Effector memory CD4-positive, alpha-beta T cell (primary cell): Measurements from ENCODE around the gene TLE4.
"Not testable (repeated sequence)": the region's sequence is repeated elsewhere in the genome, so short reads cannot be mapped to it uniquely, and the experiment has no call there.

Source experiments
- DNase-seq, 3 donors: peaks; one replicate each; pipeline ENCODE4 v3.0.0-alpha.2; 2020
- H3K27ac ChIP-seq: 2 replicates; pipeline ENCODE4 v1.7.0; 2013; ENCODE audit warnings: mild to moderate bottlenecking, low read length, moderate library complexity; ENCODE audit not compliant: insufficient read depth, poor library complexity, severe bottlenecking
- H3K27me3 ChIP-seq: replicated peaks from 2 replicates; pipeline ENCODE4 v1.7.0; 2013; ENCODE audit warnings: mild to moderate bottlenecking, low read length; ENCODE audit not compliant: insufficient read depth, control insufficient read depth, poor library complexity, severe bottlenecking
- H3K36me3 ChIP-seq: 2 replicates; pipeline ENCODE4 v1.7.0; 2013; ENCODE audit warnings: mild to moderate bottlenecking, low read length, moderate library complexity; ENCODE audit not compliant: control insufficient read depth, insufficient read depth
- H3K4me1 ChIP-seq: 2 replicates; pipeline ENCODE4 v1.7.0; 2013; ENCODE audit warnings: low read length, mild to moderate bottlenecking; ENCODE audit not compliant: control insufficient read depth, insufficient read depth, poor library complexity, severe bottlenecking
- H3K4me3 ChIP-seq: 2 replicates; pipeline ENCODE4 v1.7.0; 2013; ENCODE audit warnings: low read length, low read depth, mild to moderate bottlenecking; ENCODE audit not compliant: insufficient read depth, poor library complexity, severe bottlenecking
- H3K9me3 ChIP-seq: 2 replicates; pipeline ENCODE4 v1.7.0; 2013; ENCODE audit warnings: mild to moderate bottlenecking, low read length, moderate library complexity; ENCODE audit not compliant: control insufficient read depth

Gene TLE4

GRCh38 chr9:79632705-79633104 lies 60.9 kb downstream of the TLE4 start:
- H3K4me1 ChIP-seq, result peaks cover 11% of the 10 kb centered on the region
- H3K27me3 ChIP-seq, result no peaks in the 10 kb centered on the region
- DNase-seq, result no peak
- H3K9me3 ChIP-seq, result no peaks in the 10 kb centered on the region
- H3K4me3 ChIP-seq, result no peak overlapping the region
- no peak overlapping the region for H3K27ac ChIP-seq
- no peaks in the 10 kb centered on the region for H3K36me3 ChIP-seq

GRCh38 chr9:79633558-79633957 lies 61.8 kb downstream of the TLE4 start:
- Histone ChIP-seq H3K4me1 (peaks cover 11% of the 10 kb centered on the region), H3K4me3 (no peak overlapping the region), H3K9me3 (no peaks in the 10 kb centered on the region), H3K27me3 (no peaks in the 10 kb centered on the region), H3K36me3 (no peaks in the 10 kb centered on the region), H3K27ac (no peak overlapping the region)
- DNase-seq, result no peak

GRCh38 chr9:79637177-79637925 lies 65.6 kb downstream of the TLE4 start:
- no peak overlapping the region for H3K4me3 ChIP-seq
- H3K27me3 ChIP-seq, result no peaks in the 10 kb centered on the region
- H3K27ac ChIP-seq, result no peak overlapping the region
- no peaks in the 10 kb centered on the region for H3K36me3 ChIP-seq
- no peaks in the 10 kb centered on the region for H3K9me3 ChIP-seq
- no peak for DNase-seq
- peaks cover 3% of the 10 kb centered on the region for H3K4me1 ChIP-seq

GRCh38 chr9:79638806-79639205 lies 67.0 kb downstream of the TLE4 start:
- Histone ChIP-seq H3K27ac (no peak overlapping the region), H3K4me1 (peaks cover 3% of the 10 kb centered on the region), H3K36me3 (peaks cover under 1% of the 10 kb centered on the region), H3K27me3 (no peaks in the 10 kb centered on the region), H3K9me3 (no peaks in the 10 kb centered on the region), H3K4me3 (no peak overlapping the region)
- DNase-seq, result no peak

- Histone ChIP-seq H3K4me1 (peaks cover 3% of the 10 kb centered on the region), H3K4me3 (no peak overlapping the region), H3K9me3 (no peaks in the 10 kb centered on the region), H3K27ac (no peak overlapping the region), H3K36me3 (peaks cover 6% of the 10 kb centered on the region), H3K27me3 (no peaks in the 10 kb centered on the region)
- DNase-seq, result no peak
Observed at GRCh38 chr9:79639354-79639753, 67.6 kb downstream of the TLE4 start.

GRCh38 chr9:79640067-79640466 lies 68.3 kb downstream of the TLE4 start:
- not testable (repeated sequence) for DNase-seq, H3K27me3 ChIP-seq, H3K36me3 ChIP-seq, H3K9me3 ChIP-seq, H3K4me3 ChIP-seq, H3K4me1 ChIP-seq, H3K27ac ChIP-seq

GRCh38 chr9:79641070-79641469 lies 69.3 kb downstream of the TLE4 start:
- no peak for DNase-seq
- no peak overlapping the region for H3K4me3 ChIP-seq
- no peaks in the 10 kb centered on the region for H3K9me3 ChIP-seq
- H3K4me1 ChIP-seq, result peaks cover 3% of the 10 kb centered on the region
- H3K27me3 ChIP-seq, result no peaks in the 10 kb centered on the region
- H3K27ac ChIP-seq, result no peak overlapping the region
- H3K36me3 ChIP-seq, result peaks cover 7% of the 10 kb centered on the region

GRCh38 chr9:79642671-79643070 lies 70.9 kb downstream of the TLE4 start:
- Histone ChIP-seq H3K27ac (no peak overlapping the region), H3K36me3 (peaks cover 7% of the 10 kb centered on the region)

GRCh38 chr9:79644048-79644447 lies 72.3 kb downstream of the TLE4 start:
- Histone ChIP-seq H3K36me3 (peaks cover 7% of the 10 kb centered on the region), H3K27me3 (no peaks in the 10 kb centered on the region), H3K9me3 (no peaks in the 10 kb centered on the region), H3K27ac (no peak overlapping the region), H3K4me3 (no peak overlapping the region), H3K4me1 (no peaks in the 10 kb centered on the region)
- no peak for DNase-seq

More at GRCh38 chr9:79642671-79643070, 70.9 kb downstream of the TLE4 start:
- H3K9me3 ChIP-seq, result no peaks in the 10 kb centered on the region
- no peaks in the 10 kb centered on the region for H3K4me1 ChIP-seq
- no peaks in the 10 kb centered on the region for H3K27me3 ChIP-seq
- H3K4me3 ChIP-seq, result no peak overlapping the region
- DNase-seq, result no peak

GRCh38 chr9:79644601-79645000 lies 72.8 kb downstream of the TLE4 start:
- H3K9me3 ChIP-seq, result no peaks in the 10 kb centered on the region
- H3K27me3 ChIP-seq, result no peaks in the 10 kb centered on the region
- H3K27ac ChIP-seq, result no peak overlapping the region
- DNase-seq, result no peak
- H3K36me3 ChIP-seq, result peaks cover 7% of the 10 kb centered on the region
- no peaks in the 10 kb centered on the region for H3K4me1 ChIP-seq
- no peak overlapping the region for H3K4me3 ChIP-seq
